HEK293 (cell line): ENCODE data around the gene MEIKIN.

Source experiments
- CTCF ChIA-PET: fragments of 350-600 bp; formaldehyde crosslinking; extraction: SDS; loops from one replicate; lab custom pipeline; 2021; ENCODE audit warnings: antibody characterized with exemption; lab: Yijun Ruan, JAX
- POLR2A ChIA-PET: fragments of 300-600 bp; formaldehyde crosslinking; extraction: SDS; loops from one replicate; lab custom pipeline; 2020; ENCODE audit warnings: antibody characterized with exemption, inconsistent platforms; lab: Yijun Ruan, JAX
- H3K27ac ChIP-seq: fragments of 200-500 bp; sonication (Bioruptor generic); 2 replicates; pipeline ENCODE4 v1.5.1; 2014; ENCODE audit warnings: low read depth, low read length, control low read depth, inconsistent platforms; ENCODE audit errors: extremely low read depth
- H3K36me3 ChIP-seq, 2 experiments: fragments of 200-500 bp in 1 of 2; sonication (Bioruptor generic) in 1 of 2; 1 replicate in 1 of 2; 2 replicates in 1 of 2; pipeline ENCODE4 v1.5.1; 2014 to 2017; ENCODE audit warnings: inconsistent platforms in 2 of 2, low read length in 2 of 2; ENCODE audit not compliant: control insufficient read depth in 2 of 2, insufficient read depth in 1 of 2
- H3K4me1 ChIP-seq: fragments of 200-500 bp; sonication (Bioruptor generic); 2 replicates; pipeline ENCODE4 v1.5.1; 2014; ENCODE audit warnings: mild to moderate bottlenecking, low read length, inconsistent platforms; ENCODE audit not compliant: control insufficient read depth, insufficient read depth
- H3K4me3 ChIP-seq: 2 replicates; pipeline ENCODE4 v1.5.1; 2011; ENCODE audit warnings: low read depth, mild to moderate bottlenecking, control low read depth, low read length, moderate library complexity
- H3K9me3 ChIP-seq: fragments of 200-500 bp; sonication (Bioruptor generic); 2 replicates; pipeline ENCODE4 v1.5.1; 2014; ENCODE audit warnings: low read depth, low read length, inconsistent platforms; ENCODE audit not compliant: control insufficient read depth, insufficient read depth
- GLIS2 ChIP-seq: fragments of 450-650 bp; formaldehyde crosslinking; IDR thresholded peaks from 2 replicates; pipeline ENCODE4 v1.5.1; 2016; ENCODE audit warnings: missing biosample characterization, missing genetic modification characterization
- KLF16 ChIP-seq: fragments of 450-650 bp; formaldehyde crosslinking; IDR thresholded peaks from 2 replicates; pipeline ENCODE4 v1.5.1; 2017; ENCODE audit warnings: missing biosample characterization, missing genetic modification characterization
- KLF8 ChIP-seq: fragments of 450-650 bp; formaldehyde crosslinking; IDR thresholded peaks from 2 replicates; pipeline ENCODE4 v1.5.1; 2016; ENCODE audit warnings: missing biosample characterization, missing genetic modification characterization
- MYNN ChIP-seq: fragments of 450-650 bp; formaldehyde crosslinking; IDR thresholded peaks from 2 replicates; pipeline ENCODE4 v1.5.1; 2016; ENCODE audit warnings: missing biosample characterization, missing genetic modification characterization, borderline replicate concordance
- TCF7L2 ChIP-seq: IDR thresholded peaks from 2 replicates; pipeline ENCODE4 v1.6.1; 2011; ENCODE audit warnings: low read depth, mild to moderate bottlenecking, inconsistent platforms, low read length, moderate library complexity, borderline replicate concordance
- WT1 ChIP-seq: fragments of 450-650 bp; formaldehyde crosslinking; IDR thresholded peaks from 2 replicates; pipeline ENCODE4 v1.5.1; 2016; ENCODE audit warnings: missing biosample characterization, missing genetic modification characterization
- ZBTB17 ChIP-seq: fragments of 450-650 bp; formaldehyde crosslinking; IDR thresholded peaks from 2 replicates; pipeline ENCODE4 v1.5.1; 2016; ENCODE audit warnings: missing biosample characterization, missing genetic modification characterization
- ZNF24 ChIP-seq: fragments of 450-650 bp; formaldehyde crosslinking; IDR thresholded peaks from 2 replicates; pipeline ENCODE4 v1.5.1; 2016; ENCODE audit warnings: missing biosample characterization, missing genetic modification characterization
- ZNF292 ChIP-seq: fragments of 450-650 bp; formaldehyde crosslinking; IDR thresholded peaks from 2 replicates; pipeline ENCODE4 v1.5.1; 2016; ENCODE audit warnings: low read depth, missing biosample characterization, missing genetic modification characterization, borderline replicate concordance
- ZNF366 ChIP-seq: fragments of 450-650 bp; formaldehyde crosslinking; conservative IDR thresholded peaks from 2 replicates; pipeline ENCODE4 v1.5.1; 2016; ENCODE audit warnings: missing biosample characterization, missing genetic modification characterization
- ZNF529 ChIP-seq: fragments of 450-650 bp; formaldehyde crosslinking; IDR thresholded peaks from 2 replicates; pipeline ENCODE4 v1.5.1; 2017; ENCODE audit warnings: missing genetic modification characterization, missing biosample characterization; ENCODE audit not compliant: insufficient replicate concordance
- ZNF549 ChIP-seq: fragments of 450-650 bp; IDR thresholded peaks from 2 replicates; pipeline ENCODE4 v1.5.1; 2018; ENCODE audit warnings: missing biosample characterization, missing genetic modification characterization, mild to moderate bottlenecking, inconsistent platforms, moderate library complexity
- ZNF560 ChIP-seq: fragments of 450-650 bp; formaldehyde crosslinking; IDR thresholded peaks from 2 replicates; pipeline ENCODE4 v1.5.1; 2017; ENCODE audit warnings: missing biosample characterization, missing genetic modification characterization, borderline replicate concordance
- ZNF610 ChIP-seq: fragments of 450-650 bp; formaldehyde crosslinking; IDR thresholded peaks from 2 replicates; pipeline ENCODE4 v1.5.1; 2016; ENCODE audit warnings: missing biosample characterization, missing genetic modification characterization, borderline replicate concordance
- ZNF624 ChIP-seq: fragments of 450-650 bp; formaldehyde crosslinking; IDR thresholded peaks from 2 replicates; pipeline ENCODE4 v1.5.1; 2017; ENCODE audit warnings: missing biosample characterization, missing genetic modification characterization
- ZSCAN16 ChIP-seq: fragments of 450-650 bp; formaldehyde crosslinking; IDR thresholded peaks from 2 replicates; pipeline ENCODE4 v1.5.1; 2016; ENCODE audit warnings: missing biosample characterization, missing genetic modification characterization
- TF ChIP-seq, protein P1 (sequence below): fragments of 450-650 bp; formaldehyde crosslinking; conservative IDR thresholded peaks from 2 replicates; pipeline ENCODE4 v1.5.1; 2016; ENCODE audit warnings: low read depth, missing biosample characterization, missing genetic modification characterization
- TF ChIP-seq, protein P2 (sequence below): fragments of 450-650 bp; formaldehyde crosslinking; IDR thresholded peaks from 2 replicates; pipeline ENCODE4 v1.5.1; 2017; ENCODE audit warnings: missing biosample characterization, mild to moderate bottlenecking, missing genetic modification characterization, moderate library complexity
- TF ChIP-seq, protein P3 (sequence below): fragments of 450-650 bp; formaldehyde crosslinking; IDR thresholded peaks from 2 replicates; pipeline ENCODE4 v1.5.1; 2016; ENCODE audit warnings: missing biosample characterization, missing genetic modification characterization, low read depth

The MEIKIN gene

DNA sequence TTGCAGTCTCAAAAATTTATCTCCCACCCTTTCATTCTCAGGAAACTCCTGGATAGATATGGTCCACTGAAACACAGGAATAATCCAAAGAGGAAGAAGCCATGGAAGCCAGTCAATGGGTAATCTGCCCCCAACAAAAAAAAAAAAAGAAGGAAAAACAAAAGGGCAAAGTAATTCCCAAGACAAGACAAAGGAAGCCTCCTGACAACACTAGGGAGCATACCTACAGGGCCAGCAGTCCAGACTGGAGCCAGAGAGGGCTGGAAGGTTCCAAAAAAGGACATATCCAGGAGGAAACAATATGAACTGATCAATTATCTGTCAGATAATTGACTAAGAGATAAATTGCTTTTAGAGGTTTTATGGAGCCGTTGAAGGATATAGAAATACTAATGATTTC lies 161.6 kb downstream of the MEIKIN start:
- POLR2A ChIA-PET = interaction anchor here (1.0 kb wide), 1 partner anchor 13 kb away, joined by 3 read pairs; no protein-coding TSS in a partner anchor
- Histone ChIP-seq H3K9me3 (no peaks in the 10 kb centered on the region), H3K4me1 (peaks cover 11% of the 10 kb centered on the region; the same call in 1 of the 2 replicates), H3K27ac (no peak overlapping the region), H3K36me3 (peaks cover 0 to 3% of the 10 kb centered on the region in 2 experiments; a peak in 1 of 3 replicates), H3K4me3 (no peak overlapping the region)
- TF ChIP-seq, protein P1, sequence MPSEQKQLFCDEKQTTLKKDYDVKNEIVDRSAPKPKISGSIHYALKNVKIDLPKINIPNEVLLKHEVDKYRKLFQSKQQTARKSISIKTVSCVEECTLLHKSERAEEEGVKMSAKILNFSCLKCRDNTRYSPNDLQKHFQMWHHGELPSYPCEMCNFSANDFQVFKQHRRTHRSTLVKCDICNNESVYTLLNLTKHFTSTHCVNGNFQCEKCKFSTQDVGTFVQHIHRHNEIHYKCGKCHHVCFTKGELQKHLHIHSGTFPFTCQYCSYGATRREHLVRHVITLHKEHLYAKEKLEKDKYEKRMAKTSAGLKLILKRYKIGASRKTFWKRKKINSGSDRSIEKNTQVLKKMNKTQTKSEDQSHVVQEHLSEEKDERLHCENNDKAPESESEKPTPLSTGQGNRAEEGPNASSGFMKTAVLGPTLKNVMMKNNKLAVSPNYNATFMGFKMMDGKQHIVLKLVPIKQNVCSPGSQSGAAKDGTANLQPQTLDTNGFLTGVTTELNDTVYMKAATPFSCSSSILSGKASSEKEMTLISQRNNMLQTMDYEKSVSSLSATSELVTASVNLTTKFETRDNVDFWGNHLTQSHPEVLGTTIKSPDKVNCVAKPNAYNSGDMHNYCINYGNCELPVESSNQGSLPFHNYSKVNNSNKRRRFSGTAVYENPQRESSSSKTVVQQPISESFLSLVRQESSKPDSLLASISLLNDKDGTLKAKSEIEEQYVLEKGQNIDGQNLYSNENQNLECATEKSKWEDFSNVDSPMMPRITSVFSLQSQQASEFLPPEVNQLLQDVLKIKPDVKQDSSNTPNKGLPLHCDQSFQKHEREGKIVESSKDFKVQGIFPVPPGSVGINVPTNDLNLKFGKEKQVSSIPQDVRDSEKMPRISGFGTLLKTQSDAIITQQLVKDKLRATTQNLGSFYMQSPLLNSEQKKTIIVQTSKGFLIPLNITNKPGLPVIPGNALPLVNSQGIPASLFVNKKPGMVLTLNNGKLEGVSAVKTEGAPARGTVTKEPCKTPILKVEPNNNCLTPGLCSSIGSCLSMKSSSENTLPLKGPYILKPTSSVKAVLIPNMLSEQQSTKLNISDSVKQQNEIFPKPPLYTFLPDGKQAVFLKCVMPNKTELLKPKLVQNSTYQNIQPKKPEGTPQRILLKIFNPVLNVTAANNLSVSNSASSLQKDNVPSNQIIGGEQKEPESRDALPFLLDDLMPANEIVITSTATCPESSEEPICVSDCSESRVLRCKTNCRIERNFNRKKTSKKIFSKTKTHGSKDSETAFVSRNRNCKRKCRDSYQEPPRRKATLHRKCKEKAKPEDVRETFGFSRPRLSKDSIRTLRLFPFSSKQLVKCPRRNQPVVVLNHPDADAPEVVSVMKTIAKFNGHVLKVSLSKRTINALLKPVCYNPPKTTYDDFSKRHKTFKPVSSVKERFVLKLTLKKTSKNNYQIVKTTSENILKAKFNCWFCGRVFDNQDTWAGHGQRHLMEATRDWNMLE (tag by site-specific recombination) = no peak
- TF ChIP-seq ZNF560 (tag by site-specific recombination) (no peak), ZNF549 (tag by site-specific recombination) (no peak), ZNF292 (tag by site-specific recombination) (no peak), ZNF624 (tag by site-specific recombination) (no peak), ZBTB17 (tag by site-specific recombination) (no peak), ZSCAN16 (tag by site-specific recombination) (no peak), TCF7L2 (no peak), ZNF24 (no peak), ZNF529 (tag by site-specific recombination) (no peak)
- TF ChIP-seq, protein P2, sequence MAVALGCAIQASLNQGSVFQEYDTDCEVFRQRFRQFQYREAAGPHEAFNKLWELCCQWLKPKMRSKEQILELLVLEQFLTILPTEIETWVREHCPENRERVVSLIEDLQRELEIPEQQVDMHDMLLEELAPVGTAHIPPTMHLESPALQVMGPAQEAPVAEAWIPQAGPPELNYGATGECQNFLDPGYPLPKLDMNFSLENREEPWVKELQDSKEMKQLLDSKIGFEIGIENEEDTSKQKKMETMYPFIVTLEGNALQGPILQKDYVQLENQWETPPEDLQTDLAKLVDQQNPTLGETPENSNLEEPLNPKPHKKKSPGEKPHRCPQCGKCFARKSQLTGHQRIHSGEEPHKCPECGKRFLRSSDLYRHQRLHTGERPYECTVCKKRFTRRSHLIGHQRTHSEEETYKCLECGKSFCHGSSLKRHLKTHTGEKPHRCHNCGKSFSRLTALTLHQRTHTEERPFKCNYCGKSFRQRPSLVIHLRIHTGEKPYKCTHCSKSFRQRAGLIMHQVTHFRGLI = no peak
- CTCF ChIA-PET = no interaction called here

DNA sequence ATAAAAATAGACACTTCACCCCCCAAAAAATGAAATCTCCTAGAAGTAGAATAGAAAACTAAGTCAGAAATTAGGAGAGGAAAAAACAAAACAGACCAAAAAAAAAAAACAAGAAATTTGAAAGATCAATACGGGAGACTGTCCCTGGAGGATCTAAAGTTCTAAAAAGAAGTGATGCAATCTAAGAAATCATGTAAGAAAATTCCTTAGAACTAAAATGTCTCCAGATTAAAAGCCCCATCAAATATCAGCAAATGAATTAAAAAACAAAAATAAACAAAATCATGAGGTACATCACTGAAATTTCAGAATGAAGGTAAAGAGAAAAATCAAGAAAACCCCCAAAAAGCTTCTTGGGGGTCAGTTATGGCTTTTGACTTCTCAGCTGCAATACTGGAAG lies 162.1 kb downstream of the MEIKIN start:
- H3K9me3 ChIP-seq = no peaks in the 10 kb centered on the region
- no peak for TF ChIP-seq ZNF366 (tag by site-specific recombination)
- H3K36me3 ChIP-seq = peaks cover 0 to 3% of the 10 kb centered on the region in 2 experiments; a peak in 1 of 3 replicates
- ChIA-PET POLR2A (no interaction called here), CTCF (no interaction called here)
- H3K27ac ChIP-seq = no peak overlapping the region
- H3K4me3 ChIP-seq = no peak overlapping the region
- H3K4me1 ChIP-seq = peaks cover 11% of the 10 kb centered on the region; the same call in 1 of the 2 replicates

DNA sequence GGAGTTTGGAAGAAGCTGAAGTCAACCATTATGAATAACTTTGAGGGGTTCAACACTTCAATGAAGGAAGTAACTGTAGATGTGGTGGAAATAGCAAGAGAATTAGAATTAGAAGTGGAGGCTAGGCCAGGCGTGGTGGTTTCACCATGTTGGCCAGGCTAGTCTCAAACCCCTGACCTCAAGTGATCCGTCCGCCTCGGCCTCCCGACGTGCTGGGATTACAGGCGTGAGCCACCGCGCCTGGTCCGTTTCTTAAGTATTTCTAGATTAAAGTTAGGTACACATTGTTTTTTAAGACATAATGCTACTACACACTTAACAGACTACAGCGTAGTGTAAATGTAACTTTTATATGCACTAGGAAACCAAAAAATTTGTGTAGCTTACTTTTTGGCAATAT lies 162.7 kb downstream of the MEIKIN start:
- peaks cover 11% of the 10 kb centered on the region; the same call in 1 of the 2 replicates for H3K4me1 ChIP-seq
- H3K36me3 ChIP-seq = peaks cover 0 to 3% of the 10 kb centered on the region in 2 experiments; a peak in 1 of 3 replicates
- H3K27ac ChIP-seq = no peak overlapping the region
- ChIA-PET CTCF (no interaction called here), POLR2A (no interaction called here)
- H3K4me3 ChIP-seq = no peak overlapping the region
- TF ChIP-seq, protein P3, sequence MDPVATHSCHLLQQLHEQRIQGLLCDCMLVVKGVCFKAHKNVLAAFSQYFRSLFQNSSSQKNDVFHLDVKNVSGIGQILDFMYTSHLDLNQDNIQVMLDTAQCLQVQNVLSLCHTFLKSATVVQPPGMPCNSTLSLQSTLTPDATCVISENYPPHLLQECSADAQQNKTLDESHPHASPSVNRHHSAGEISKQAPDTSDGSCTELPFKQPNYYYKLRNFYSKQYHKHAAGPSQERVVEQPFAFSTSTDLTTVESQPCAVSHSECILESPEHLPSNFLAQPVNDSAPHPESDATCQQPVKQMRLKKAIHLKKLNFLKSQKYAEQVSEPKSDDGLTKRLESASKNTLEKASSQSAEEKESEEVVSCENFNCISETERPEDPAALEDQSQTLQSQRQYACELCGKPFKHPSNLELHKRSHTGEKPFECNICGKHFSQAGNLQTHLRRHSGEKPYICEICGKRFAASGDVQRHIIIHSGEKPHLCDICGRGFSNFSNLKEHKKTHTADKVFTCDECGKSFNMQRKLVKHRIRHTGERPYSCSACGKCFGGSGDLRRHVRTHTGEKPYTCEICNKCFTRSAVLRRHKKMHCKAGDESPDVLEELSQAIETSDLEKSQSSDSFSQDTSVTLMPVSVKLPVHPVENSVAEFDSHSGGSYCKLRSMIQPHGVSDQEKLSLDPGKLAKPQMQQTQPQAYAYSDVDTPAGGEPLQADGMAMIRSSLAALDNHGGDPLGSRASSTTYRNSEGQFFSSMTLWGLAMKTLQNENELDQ (tag by site-specific recombination) = no peak
- TF ChIP-seq GLIS2 (no peak), MYNN (tag by site-specific recombination) (no peak), KLF16 (tag by site-specific recombination) (no peak), KLF8 (tag by site-specific recombination) (no peak), WT1 (tag by site-specific recombination) (no peak), ZNF610 (no peak)
- H3K9me3 ChIP-seq = no peaks in the 10 kb centered on the region
